LHCN-M2 (cell line): ENCODE measurements around the gene SH3RF1. TPM values are rescaled to one million over a fixed set of nuclear protein-coding genes. Genes with fewer than 3 reads are reported as not detected.
"Not testable (repeated sequence)": the region's sequence is repeated elsewhere in the genome, so short reads cannot be mapped to it uniquely, and the experiment has no call there.

ENCODE experiments used
- DNase-seq: peaks from one replicate; pipeline ENCODE4 v3.0.0-alpha.2; 2012; ENCODE audit warnings: low read depth
- polyA plus RNA-seq: library from polyadenylated mRNA; unstranded; fragments of >200 nt; gene quantifications from one replicate; pipeline ENCODE4 v1.2.1, GENCODE V29; 2012; ENCODE audit warnings: missing spikeins
- total RNA-seq: library from RNA; depleted of rRNA; stranded (reverse); fragments of >200 nt; gene quantifications from 2 replicates; pipeline ENCODE4 v1.2.3, GENCODE V29; 2014; rRNA removed

Gene SH3RF1
- 9.2 and 10.5 TPM in 2 replicates for total RNA-seq
- 12.1 TPM for polyA plus RNA-seq

DNA sequence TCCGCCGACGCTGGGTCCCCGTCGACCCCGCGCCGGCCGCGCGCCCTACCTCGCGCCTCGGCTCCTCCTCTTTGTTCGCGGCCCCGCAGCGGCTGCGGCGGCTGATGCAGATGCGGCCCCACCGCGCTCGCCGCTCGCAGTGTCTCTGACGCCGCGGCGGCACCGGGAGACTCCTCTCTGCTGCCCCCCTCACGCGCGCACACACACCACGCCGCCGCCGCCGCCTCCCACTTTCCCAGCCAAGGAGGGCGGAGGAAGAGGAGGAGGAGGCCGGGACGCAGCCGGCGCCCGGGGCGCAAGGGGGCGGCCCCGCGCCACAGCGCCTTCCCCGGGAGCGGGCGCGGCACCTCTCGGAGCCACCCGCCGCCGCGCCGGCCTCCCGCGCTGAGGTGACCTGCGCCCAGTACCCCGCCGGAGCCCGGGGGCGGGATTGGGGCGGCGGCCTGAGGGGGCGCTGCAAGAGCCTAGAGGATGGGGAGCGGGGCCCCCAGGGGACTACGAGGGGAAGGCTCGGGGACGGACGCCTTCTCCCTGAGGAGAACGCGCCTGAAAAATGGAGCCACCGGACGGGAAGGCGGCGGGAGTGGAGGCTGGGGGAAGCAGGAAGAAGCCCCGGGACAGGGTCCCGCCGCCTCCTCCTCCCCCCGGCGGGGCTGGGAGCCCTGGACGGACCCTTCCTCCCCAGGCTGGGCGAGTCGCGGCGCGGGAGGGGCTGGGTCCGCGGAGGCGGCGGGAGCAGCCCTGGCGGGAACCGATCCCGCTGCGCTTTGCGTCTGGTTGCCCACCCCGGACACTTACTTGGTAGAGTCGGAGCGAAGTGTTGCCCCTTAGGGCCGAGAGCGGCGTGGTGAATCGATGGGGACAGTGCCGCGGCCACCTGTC lies at the start of gene SH3RF1:
SH3RF1 (minus strand) TSS at position 147 of the 882 bp plus-strand sequence. CDS start 1,744 bp downstream, outside the sequence.
- DNase-seq: peak; percentile 83

DNA sequence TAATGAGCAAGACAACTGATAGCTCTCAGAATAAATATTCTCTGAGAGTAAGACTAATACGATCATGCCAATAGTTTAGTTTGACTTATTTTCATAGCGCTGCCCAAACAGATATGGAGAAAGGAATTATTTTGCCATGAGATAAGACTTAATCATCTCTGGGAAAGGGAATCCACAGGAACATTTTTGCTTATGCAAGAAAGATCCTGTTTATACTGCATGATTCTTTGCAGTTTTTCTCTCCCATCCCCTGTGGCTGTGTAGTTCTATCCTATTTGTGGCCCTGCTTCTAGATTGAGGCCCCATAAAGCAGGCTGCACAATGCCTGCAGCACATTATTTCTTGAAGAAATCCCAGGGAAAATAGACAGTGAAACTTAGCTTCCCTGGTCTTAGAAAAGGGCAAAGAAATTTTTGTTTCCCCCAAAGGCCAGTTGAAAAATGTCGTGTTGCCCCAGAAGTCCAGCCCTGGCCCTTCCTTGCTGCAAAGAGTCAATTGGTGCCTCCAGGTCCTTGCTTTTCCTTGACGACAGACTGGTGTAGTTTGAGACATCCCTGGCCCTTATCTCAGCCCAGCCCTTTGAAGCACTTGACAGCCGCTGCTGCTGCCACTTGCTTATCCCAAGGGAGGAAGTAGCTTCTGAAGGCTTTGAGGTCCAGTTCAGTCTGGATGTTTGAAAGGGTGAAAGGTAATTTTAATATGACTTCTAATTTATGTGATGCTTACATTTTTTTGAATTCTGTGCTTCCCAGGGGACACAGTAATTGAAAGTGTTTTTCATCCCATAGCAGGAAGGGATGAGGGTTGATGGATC lies 45.0 kb upstream of the SH3RF1 start:
- peak; percentile 62 for DNase-seq

DNA sequence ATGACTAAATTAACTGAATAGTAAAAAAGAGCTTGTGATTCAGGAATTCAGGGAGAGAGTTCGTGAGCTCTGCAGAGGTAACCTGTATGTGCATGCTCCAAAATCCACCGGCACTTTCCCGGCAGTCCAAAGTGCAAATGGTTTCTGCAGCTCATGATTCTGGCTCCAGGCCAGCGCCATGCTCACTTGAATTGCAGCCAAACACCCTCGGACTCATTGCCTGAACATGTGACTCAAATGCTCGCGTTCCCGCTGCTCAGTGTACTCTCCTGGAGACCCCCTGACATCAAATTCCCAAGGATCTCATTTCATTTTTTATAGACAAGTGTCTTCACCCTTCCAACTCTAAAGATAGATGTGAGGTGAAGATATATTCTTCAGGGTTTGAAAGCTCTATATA lies 44.1 kb upstream of the SH3RF1 start:
- peak; percentile 75 for DNase-seq

DNA sequence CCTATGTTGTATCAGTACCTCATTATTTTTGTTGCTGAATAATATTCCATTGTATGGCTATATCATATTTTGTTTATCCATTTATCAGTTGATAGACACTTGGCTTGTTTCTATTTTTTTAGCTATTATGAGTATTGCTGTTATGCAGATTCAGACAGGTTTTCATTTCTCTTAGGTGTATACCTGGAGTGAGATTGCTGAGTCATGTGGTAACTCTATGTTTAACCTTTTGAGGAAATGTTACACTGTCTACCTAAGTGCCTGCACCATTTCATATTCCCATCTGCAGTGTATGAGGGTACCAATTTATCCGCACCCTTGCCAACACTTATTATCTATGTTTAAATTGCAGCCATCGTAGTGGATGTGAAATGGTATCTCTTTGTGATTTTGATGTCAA lies 43.0 kb upstream of the SH3RF1 start:
- no peak for DNase-seq

DNA sequence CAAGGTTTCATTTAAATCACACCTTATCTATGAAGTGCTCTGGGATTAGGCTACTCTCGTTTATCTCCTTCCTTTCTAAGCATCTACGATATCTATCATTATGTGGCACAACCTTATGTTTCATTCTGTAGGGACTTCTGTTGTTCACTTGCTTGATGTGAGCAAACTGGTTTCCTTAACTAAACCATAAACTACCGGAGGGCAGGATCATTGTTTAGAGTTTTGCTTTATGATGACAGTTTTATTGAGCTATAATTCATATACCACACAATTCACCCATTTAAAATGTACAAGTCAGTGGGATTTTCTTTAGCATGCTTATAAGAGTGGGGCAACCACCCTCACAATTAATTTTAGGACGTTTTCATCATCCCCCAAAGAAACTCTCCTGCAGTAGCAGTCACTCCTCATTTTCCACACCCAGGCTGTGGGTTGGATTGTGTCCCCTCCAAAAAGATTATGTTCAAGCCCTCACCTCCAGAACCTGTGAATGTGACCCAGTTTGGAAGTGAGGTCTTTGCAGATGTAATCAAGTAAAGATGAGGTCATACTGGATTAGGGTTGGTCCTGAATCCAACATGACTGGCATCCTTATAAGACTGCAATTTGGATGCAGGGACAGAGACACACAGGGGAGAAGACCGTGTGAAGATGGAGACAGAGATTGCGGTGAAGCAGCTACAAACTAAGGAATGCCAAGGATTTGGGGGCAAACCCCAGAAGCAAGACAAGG lies 42.1 kb upstream of the SH3RF1 start:
- DNase-seq: no peak

DNA sequence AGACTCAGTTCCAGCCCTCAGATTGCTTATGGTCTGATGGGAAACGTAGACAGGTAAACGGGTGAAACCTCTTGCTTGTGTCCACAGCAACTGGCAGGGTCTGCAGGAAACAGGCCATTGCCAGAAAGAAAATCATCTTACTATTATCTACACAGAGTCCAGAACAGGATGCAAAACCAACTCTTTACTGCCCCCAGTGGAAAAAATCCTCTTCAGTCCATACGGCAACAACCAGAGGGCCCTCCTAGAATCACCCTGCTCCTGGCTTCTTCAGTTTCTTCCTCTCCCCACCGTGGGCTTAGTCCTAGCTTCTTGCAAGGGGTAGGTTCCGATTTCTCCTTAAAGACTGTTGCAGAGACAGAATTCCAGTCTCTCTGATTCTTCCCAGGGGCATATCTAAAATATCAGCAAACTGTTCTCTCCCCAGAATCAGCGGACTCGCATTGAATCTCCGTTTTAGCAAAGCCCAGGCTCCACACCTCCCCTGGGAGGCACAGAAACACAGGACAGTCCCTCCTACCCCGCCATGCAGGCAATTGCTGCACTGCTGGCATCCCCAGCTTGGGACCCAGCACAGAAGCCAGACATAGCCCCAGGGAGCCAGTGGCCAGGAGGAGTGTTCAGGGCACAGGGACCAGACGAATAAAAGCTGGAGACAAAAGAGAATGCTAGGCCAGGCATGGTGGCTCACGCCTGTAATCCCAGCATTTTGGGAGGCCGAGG lies 41.0 kb upstream of the SH3RF1 start:
- DNase-seq: peak; percentile 46

DNA sequence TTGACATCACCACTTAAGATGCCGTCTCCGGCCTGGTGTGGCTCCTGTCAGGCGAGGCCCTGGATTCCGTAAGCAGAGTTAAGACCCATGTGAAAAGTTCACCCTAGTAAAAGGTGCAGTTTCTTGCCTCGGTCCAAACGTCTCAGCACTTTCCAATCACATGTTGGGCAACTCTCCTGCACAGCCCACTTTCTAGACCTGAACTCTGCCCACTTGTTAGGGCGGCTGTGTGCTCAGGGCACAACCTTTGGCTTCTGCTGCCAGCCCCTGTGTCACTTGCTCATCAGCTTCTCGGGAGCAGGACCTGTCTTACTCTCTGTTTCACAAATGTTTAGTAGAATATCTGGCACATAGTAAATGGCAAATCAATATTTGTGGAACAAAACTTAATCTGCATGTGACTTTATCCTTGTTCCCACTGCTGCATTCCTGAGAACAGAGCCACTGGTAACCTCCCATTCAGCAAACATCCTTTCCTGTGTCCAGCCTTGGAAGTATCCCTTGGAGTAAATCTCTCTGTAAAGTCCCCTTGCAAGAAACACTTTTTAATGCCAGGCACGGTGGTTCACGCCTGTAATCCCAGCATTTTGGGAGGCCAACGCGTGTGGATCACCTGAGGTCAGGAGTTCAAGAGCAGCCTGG lies 38.7 kb upstream of the SH3RF1 start:
- no peak for DNase-seq

DNA sequence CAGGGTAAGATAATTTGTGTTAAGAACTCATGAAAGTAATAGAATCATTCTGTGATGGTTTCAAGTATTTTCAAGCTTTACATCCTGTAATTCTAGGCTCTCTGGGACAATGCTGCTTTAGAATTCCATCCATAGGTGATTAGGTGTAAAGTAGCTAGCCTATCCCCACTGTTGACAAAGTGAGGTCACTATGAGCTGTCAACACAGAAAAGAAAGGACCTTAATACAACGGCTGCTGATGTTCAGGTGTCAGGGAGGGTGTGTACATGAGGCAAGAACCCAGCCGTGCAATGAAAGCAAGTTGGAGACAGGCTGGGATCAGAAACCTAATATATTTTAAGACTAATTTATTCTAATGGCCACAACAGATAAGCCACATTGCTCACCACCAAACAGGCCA lies 36.8 kb upstream of the SH3RF1 start:
- no peak for DNase-seq

DNA sequence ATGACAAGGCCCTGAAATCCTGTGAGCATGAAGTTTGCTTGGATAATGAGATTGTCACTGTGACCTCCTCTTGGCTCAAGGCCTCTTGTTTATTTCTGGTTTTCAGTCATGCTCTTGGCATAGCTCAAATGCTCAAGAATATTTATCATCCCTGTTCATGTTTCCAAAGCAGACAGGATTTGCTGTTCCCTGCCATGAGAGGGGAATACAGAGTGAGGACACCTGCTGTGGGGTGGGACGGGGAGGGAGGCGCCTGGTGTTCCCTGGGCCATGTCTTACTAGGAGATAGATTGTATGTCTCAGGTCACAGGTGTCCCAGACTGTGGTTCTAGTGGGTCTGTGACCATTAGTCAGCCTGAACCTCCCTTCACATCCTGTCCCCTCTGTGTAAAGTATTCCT lies 34.9 kb upstream of the SH3RF1 start:
- peak; percentile 67 for DNase-seq

DNA sequence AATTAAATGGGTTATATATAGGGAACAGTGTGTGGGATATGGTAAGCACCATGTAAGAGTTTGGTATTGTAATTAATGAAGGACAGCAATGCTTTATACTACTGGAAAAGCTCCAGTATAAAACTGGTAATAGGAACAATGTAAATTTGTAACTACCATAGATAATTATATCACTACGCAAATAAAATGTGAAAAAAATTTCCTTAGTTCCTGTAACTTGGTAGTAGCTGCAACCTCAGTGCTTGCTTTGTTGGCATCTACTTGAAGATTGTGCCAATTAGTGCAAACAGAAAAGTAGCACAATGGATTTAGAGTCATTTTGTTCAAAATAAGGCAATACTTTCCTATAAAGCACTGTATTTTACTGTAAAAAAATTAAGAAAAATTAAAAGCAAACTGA lies 34.4 kb upstream of the SH3RF1 start:
- DNase-seq: no peak

DNA sequence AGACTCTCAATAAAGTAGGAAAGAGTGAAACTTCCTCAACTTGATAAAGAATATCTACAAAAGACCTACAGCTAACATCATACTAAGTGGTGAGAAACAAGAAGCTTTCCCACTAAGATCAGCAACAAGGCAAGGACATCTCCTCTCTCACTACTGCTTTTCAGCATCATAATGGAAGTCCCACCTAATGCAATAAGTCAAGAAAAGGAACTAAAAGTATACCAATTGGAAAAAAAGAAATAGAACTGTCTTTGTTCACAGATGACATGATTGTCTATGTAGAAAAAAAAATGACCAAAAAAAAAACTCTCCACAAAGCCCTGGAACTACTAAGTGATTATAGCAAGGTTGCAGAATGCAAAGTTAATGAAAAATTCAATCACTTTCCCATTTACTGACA lies 25.1 kb upstream of the SH3RF1 start:
- no peak for DNase-seq

DNA sequence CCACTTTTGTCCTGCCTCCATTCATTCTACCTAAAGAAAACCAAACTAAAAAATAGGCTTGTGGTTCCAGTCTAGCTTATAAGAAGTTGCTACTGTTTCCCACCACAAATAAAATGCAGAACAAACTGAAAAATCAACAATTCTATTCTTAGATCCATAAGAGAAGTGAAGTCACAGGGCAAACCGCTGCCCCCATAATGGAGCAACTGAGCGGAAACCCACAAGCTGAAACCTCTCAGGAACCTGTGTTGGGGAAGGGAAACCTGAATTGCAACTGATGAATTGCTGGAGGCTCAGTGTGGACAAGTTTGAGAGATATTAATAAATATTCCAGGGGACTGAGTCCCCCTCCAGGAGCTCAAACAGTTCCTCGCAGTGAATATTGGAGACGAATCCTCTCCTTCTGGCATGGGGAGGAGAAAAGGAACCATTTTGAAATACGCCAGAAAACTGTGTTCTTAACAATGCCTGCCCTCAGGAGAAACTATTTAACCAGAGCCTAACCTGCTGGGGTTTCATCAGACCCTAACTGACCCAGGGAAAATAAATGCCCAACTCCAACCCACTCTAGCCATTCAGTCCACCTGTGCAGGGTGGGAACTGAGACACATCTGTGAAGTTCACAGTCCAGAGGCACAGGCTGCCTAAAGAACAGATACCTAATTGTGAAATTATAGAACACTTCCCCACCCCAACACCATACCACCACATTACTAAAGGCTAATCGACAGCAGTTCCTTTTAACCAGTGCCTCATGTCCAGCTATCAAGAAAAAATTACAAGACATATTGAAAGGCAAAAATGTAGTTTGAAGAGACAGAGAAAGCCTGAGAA lies 22.8 kb upstream of the SH3RF1 start:
- no peak for DNase-seq

DNA sequence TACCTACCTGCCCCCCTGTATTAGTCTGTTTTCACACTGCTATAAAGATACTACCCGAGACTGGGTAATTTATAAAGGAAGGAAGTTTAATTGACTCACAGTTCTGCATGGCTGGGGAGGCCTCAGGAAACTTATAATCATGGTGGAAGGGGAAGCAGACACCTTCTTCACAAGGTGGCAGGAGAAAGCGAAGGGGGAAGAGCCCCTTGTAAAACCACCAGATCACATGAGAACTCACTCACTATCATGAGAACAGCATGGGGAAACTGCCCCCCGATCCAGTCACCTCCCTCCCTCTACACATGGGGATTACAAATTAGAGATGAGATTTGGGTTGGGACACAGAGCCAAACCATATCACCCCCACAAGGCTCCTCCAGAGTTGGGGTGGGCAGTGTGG lies 17.2 kb upstream of the SH3RF1 start:
- DNase-seq: not testable (repeated sequence)

DNA sequence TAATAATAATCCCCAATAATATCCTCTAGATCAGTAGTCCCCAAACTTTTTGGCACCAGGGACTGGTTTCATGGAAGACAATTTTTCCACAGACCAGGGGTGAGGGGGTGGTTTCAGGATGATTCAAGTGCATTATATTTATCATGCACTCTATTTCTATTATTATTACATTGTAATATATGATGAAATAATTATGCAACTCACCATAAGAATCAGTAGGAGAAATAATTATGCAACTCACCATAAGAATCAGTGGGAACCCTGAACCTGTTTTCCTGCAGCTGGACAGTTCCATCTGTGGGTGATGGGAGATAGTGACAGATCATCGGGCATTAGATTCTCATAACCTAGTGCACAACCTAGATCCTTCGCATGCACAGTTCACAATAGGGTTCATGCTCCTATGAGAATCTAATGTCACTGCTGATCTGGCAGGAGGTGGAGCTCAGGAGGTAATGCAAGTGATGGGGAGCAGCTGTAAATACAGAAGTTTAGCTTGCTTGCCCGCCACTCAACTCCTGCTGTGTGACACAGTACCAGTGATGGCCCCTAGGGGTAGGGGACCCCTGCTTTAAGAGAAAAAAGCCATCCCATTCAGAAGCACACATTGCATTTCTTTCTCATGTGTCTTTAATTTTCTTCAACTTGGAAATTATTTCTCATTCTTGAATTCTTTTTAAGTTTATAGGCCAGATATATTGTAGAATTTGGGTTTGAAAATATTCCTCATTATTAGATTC lies 16.0 kb upstream of the SH3RF1 start:
- peak; percentile 18 for DNase-seq

DNA sequence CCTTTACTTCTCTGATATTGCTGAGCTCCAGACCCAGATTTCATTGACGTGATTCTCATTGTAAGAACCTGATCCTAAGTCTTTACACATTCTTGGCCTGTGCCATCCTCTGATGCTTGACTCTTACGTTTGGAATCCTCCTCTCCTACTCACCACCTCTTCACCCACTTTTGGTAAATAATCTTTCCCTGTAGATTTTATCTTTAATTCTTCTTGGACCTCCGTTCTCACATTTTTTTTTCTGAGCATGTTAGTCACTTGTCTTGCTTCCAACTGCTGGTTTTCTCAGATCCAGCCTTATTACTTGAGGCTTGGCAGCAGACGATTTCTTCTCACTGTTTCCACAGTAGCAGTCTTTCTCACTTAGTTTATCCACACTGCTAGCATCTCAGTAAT lies 12.4 kb upstream of the SH3RF1 start:
- peak; percentile 47 for DNase-seq

DNA sequence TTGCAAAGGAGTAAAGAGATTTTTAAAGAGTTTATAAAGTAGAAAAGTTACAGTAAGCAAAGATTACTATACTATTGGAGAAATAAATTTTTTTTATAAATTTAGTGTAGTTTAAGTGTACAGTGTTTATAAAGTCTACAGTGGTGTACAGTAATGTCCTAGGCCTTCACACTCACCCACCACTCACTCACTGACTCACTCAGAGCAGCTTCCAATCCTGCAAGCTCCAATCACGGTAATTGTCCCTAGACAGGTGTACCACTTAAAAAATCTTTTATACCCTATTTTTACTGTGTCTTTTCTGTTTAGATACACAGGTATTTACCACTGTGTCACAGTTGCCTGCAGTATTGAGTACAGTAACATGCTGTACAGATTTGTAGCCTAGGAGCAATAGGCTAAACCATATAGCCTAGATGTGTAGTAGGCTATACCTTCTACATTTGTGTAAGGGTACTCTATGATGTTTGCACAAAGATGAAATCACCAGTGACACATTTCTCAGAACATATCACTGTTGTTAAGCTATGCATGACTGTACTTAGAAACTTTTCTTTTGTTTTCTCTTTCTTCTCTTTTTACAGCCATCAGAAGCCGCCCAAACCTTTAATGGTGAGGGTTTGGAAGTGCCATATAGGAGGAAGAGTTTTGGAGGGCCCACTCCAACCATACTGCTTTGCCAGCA lies 11.8 kb upstream of the SH3RF1 start:
- peak; percentile 45 for DNase-seq

DNA sequence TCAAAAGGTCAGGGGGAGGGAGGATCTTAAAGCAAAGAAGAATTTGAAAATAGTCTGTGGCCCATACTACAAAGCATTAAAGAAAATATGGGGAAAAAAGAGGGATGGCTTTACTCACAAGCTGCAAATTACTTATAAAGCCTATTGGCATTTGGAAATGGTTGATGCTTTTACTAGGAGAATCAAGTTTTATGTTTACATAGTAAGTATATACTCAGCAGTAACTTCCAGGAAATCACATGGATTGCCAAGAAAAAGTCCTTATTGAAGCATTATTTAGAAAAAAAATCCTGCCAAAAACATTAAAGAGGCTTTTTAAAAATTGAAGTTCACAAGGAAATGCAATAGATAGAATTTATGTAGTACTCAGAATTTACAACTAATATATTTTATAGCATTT lies 8.4 kb upstream of the SH3RF1 start:
- no peak for DNase-seq

DNA sequence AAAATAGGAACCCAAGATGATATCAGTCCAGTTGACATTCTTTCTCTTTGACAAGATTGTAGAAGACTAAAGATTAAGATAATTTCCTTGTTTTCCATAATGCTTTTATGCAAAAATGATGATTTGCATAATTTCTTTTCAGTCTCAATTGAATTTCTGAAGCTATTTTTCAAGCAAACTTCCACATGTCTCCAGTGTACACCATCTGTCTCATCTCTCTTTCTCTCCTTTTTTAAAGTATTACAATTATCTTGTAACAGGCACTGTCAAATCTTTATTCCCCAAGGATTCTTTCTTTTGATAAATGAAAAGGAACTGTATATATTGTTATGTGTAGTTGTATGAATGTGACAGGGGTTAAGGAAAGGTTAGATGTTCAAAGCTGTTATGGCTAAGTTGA lies 7.9 kb upstream of the SH3RF1 start:
- no peak for DNase-seq

DNA sequence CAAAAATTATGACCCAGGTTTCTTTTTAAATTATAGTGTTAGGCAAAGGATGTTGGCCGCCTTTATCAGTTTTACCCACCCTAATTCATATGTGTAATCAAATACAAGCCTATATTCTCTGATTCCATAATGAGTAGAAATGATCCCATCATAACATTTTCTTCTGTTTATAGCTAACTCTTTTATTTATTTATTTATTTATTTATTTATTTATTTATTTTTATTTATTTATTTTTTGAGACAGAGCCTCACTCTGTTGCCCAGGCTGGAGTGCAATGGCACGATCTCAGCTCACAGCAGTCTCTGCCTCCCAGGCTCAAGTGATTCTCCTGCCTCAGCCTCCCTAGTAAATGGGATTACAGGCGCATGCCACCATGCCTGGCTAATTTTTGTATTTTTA lies 7.1 kb upstream of the SH3RF1 start:
- not testable (repeated sequence) for DNase-seq
